Mucosa of rectum (tissue), 2 donors: ENCODE results near the gene LRP6.
"Not testable (repeated sequence)": the region's sequence is repeated elsewhere in the genome, so short reads cannot be mapped to it uniquely, and the experiment has no call there.

Experiments used
- H3K27ac ChIP-seq, 2 donors: one replicate each; pipeline ENCODE4 v1.7.0; 2013; ENCODE audit warnings: inconsistent platforms in 2 of 2, low read depth in 2 of 2, low read length in 2 of 2
- H3K27me3 ChIP-seq, 2 donors: one replicate each; pipeline ENCODE4 v1.7.0; 2013; ENCODE audit warnings: low read length in 2 of 2; ENCODE audit not compliant: control insufficient read depth in 2 of 2, insufficient read depth in 2 of 2
- H3K36me3 ChIP-seq, 2 donors: one replicate each; pipeline ENCODE4 v1.7.0; 2013; ENCODE audit warnings: low read length in 2 of 2; ENCODE audit not compliant: control insufficient read depth in 2 of 2, insufficient read depth in 2 of 2
- H3K4me1 ChIP-seq, 2 donors: one replicate each; pipeline ENCODE4 v1.7.0; 2013; ENCODE audit warnings: low read length in 2 of 2, mild to moderate bottlenecking in 1 of 2; ENCODE audit not compliant: control insufficient read depth in 2 of 2, insufficient read depth in 2 of 2
- H3K4me3 ChIP-seq, 2 donors: one replicate each; pipeline ENCODE4 v1.7.0; 2013; ENCODE audit warnings: low read length in 2 of 2
- H3K9ac ChIP-seq, 2 donors: one replicate each; pipeline ENCODE4 v1.7.0; 2013; ENCODE audit warnings: low read length in 2 of 2, low read depth in 1 of 2, mild to moderate bottlenecking in 1 of 2
- H3K9me3 ChIP-seq, 2 donors: one replicate each; pipeline ENCODE4 v1.7.0; 2013; ENCODE audit warnings: low read length in 2 of 2; ENCODE audit not compliant: control insufficient read depth in 2 of 2
- donor health status: healthy.
- donor health status: Normal muscosa, but diverticular disease.

LRP6 gene

DNA sequence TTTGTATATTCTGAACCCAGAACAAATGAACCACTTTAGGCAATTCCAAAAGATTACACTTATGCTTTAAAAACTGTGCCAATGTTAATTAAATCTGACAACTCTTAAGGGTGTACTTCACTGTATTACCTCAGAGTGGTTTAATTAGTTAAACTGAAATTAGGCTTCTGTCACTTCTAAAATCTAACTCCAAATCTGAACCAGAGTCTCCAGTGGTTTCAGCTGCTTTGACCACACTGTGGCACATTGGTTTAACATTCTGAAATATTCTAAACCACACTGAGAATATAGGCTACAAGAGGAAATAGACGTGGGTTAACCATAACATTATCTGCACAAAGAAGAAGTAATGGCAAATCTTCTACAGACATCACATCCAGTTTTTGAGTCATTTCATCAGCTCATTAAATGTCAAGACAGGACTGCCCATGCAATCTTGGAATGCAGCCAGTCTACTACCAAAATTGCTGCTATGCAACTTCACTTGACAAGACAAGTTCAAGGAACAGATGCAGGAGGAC lies 94.8 kb downstream of the LRP6 start:
- Histone ChIP-seq H3K27me3 (no peaks in the 10 kb centered on the region), H3K4me3 (no peak overlapping the region), H3K36me3 (no peaks in the 10 kb centered on the region), H3K9me3 (no peaks in the 10 kb centered on the region), H3K27ac (no peak overlapping the region), H3K9ac (no peak overlapping the region), H3K4me1 (no peaks in the 10 kb centered on the region)

GRCh38 chr12:12167847-12168246 lies 99.0 kb downstream of the LRP6 start:
- Histone ChIP-seq H3K9me3 (no peaks in the 10 kb centered on the region), H3K36me3 (no peaks in the 10 kb centered on the region), H3K27ac (no peak overlapping the region), H3K4me3 (no peak overlapping the region), H3K4me1 (no peaks in the 10 kb centered on the region), H3K27me3 (no peaks in the 10 kb centered on the region), H3K9ac (no peak overlapping the region)

GRCh38 chr12:12166751-12167150 lies 100.1 kb downstream of the LRP6 start:
- no peaks in the 10 kb centered on the region for H3K27me3 ChIP-seq
- H3K9me3 ChIP-seq: no peaks in the 10 kb centered on the region
- no peak overlapping the region for H3K27ac ChIP-seq
- H3K4me1 ChIP-seq: no peaks in the 10 kb centered on the region
- H3K36me3 ChIP-seq: peaks cover 0 to 3% of the 10 kb centered on the region in 2 donors
- no peak overlapping the region for H3K9ac ChIP-seq
- H3K4me3 ChIP-seq: no peak overlapping the region

- Histone ChIP-seq H3K27ac (no peak overlapping the region), H3K9ac (no peak overlapping the region), H3K4me3 (no peak overlapping the region), H3K36me3 (peaks cover 0 to 15% of the 10 kb centered on the region in 2 donors), H3K27me3 (no peaks in the 10 kb centered on the region), H3K4me1 (peaks cover 0 to 3% of the 10 kb centered on the region in 2 donors), H3K9me3 (no peaks in the 10 kb centered on the region)
Measured at GRCh38 chr12:12159988-12160387, 106.9 kb downstream of the LRP6 start.

DNA sequence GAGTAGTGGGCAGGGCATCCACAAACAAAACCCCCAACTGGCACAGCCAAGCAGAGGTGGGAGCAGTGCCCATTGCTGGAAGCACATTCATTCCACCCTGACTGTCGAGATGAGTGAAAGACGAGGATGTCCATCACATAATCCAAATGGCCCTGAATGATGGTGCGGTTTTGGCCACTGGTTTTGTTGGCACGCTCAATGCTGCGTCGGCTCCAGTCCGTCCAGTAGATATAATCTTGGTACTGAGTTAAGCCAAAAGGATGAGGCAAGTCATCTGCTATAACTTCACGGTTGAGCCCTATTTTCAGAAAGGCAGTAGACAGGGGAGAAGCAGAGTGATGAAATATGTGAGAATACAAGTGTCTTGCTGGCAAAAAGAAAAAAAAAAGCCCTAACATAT lies 108.0 kb downstream of the LRP6 start:
- Histone ChIP-seq H3K4me3 (no peak overlapping the region), H3K27ac (no peak overlapping the region), H3K27me3 (no peaks in the 10 kb centered on the region), H3K9me3 (no peaks in the 10 kb centered on the region), H3K9ac (no peak overlapping the region), H3K4me1 (peaks cover 0 to 3% of the 10 kb centered on the region in 2 donors), H3K36me3 (peaks cover 0 to 15% of the 10 kb centered on the region in 2 donors)

- Histone ChIP-seq H3K27ac (no peak overlapping the region), H3K4me3 (no peak overlapping the region), H3K27me3 (no peaks in the 10 kb centered on the region), H3K4me1 (peaks cover 0 to 3% of the 10 kb centered on the region in 2 donors), H3K36me3 (peaks cover 0 to 15% of the 10 kb centered on the region in 2 donors), H3K9me3 (no peaks in the 10 kb centered on the region), H3K9ac (no peak overlapping the region)
Measured at GRCh38 chr12:12157424-12157823, 109.4 kb downstream of the LRP6 start.

DNA sequence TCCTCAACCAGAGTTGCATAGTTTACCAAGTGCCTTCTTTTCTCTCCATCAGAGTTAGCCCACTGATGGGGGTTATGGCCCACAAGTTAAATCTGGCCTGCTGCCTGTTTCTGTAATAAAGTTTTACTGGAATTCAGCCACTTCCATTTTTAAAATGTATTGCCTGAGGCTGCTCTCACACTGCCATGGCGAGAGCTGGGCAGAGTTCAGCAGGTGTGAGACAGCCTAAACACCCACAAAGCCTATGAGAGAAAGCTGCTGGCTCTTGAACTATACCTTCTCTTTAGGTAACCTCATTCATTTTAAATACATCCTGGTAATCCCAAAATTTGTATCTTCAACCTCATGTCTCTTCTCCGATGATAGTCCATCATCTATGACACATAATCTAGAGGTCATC lies 110.0 kb downstream of the LRP6 start:
- H3K4me1 ChIP-seq: peaks cover 0 to 3% of the 10 kb centered on the region in 2 donors
- no peak overlapping the region for H3K9ac ChIP-seq
- no peaks in the 10 kb centered on the region for H3K27me3 ChIP-seq
- no peak overlapping the region for H3K27ac ChIP-seq
- H3K9me3 ChIP-seq: no peaks in the 10 kb centered on the region
- no peak overlapping the region for H3K4me3 ChIP-seq
- H3K36me3 ChIP-seq: peaks cover 0 to 12% of the 10 kb centered on the region in 2 donors

DNA sequence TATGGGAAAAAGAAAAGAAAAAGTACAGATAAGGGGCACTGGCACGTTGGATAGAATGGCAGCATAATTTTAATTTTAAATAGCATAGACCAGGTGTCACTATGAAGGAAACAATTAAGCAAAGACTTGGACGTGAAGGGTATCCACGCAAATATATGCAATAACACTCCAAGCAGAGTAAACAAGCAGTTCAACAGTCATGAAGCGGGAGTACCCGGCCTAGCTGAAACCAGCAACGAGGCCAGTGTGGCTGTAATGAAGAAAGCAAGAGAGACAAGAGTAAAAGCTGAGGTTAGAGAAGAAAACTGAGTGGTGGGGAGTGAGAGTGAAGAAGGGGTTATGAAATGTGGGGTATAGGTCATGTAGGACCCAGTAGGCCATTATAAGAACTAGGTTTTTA lies 110.7 kb downstream of the LRP6 start:
- H3K27ac ChIP-seq: no peak overlapping the region
- H3K9ac ChIP-seq: no peak overlapping the region
- no peaks in the 10 kb centered on the region for H3K27me3 ChIP-seq
- no peaks in the 10 kb centered on the region for H3K9me3 ChIP-seq
- peaks cover 0 to 3% of the 10 kb centered on the region in 2 donors for H3K4me1 ChIP-seq
- H3K36me3 ChIP-seq: peaks cover 0 to 12% of the 10 kb centered on the region in 2 donors
- H3K4me3 ChIP-seq: no peak overlapping the region

DNA sequence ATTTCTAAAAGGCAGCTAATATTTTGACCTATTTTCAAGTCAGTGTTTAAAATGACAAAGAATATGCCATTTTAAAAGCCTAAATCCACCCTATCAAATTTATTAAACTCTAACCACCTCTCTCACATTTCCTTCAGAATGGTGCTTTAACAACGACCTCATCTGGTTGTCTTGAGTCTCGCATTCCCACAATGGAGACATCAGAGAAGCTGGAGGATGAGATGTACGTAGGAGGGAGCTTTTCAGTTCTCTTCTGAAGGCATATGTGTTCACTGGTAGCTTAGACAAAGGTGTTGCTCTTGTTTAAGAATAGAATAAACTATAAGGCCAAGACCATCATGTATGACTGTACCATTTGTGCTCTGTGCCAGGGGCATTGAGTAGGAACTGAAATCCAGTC lies 113.2 kb downstream of the LRP6 start:
- Histone ChIP-seq H3K27ac (no peak overlapping the region), H3K4me1 (peaks cover 0 to 3% of the 10 kb centered on the region in 2 donors), H3K4me3 (no peak overlapping the region), H3K9ac (no peak overlapping the region), H3K27me3 (no peaks in the 10 kb centered on the region), H3K9me3 (no peaks in the 10 kb centered on the region), H3K36me3 (peaks cover 3 to 19% of the 10 kb centered on the region in 2 donors)

GRCh38 chr12:12147111-12147510 lies 119.7 kb downstream of the LRP6 start:
- Histone ChIP-seq H3K4me3 (no peak overlapping the region), H3K36me3 (peaks cover 8 to 32% of the 10 kb centered on the region in 2 donors), H3K27ac (no peak overlapping the region), H3K9ac (no peak overlapping the region), H3K9me3 (no peaks in the 10 kb centered on the region), H3K27me3 (no peaks in the 10 kb centered on the region), H3K4me1 (no peaks in the 10 kb centered on the region)

- H3K36me3 ChIP-seq: peaks cover 8 to 25% of the 10 kb centered on the region in 2 donors
- H3K27ac ChIP-seq, H3K4me1 ChIP-seq, H3K9me3 ChIP-seq, H3K9ac ChIP-seq, H3K27me3 ChIP-seq, H3K4me3 ChIP-seq: not testable (repeated sequence)
Measured at GRCh38 chr12:12144531-12144930, 122.3 kb downstream of the LRP6 start.
